CD14-positive monocyte (primary cell): ENCODE data around the gene DIPK1A. TPM values are rescaled to one million over a fixed set of nuclear protein-coding genes. Genes with fewer than 3 reads are reported as not detected.

Experiments used
- DNase-seq, 3 donors: peaks; one replicate each; pipeline ENCODE4 v3.0.0-alpha.2; 2011 to 2022
- H2AFZ ChIP-seq: 2 replicates; pipeline ENCODE4 v1.6.0; 2012; ENCODE audit warnings: mild to moderate bottlenecking, low read depth, low read length, inconsistent platforms; ENCODE audit not compliant: insufficient read depth, poor library complexity, severe bottlenecking
- H3K27ac ChIP-seq, 2 donors: 1 replicate in 1 of 2; 2 replicates in 1 of 2; pipeline ENCODE4 v1.5.1; 2012 to 2013; ENCODE audit warnings: low read length in 2 of 2, control low read depth in 1 of 2, inconsistent platforms in 1 of 2, low read depth in 1 of 2, mild to moderate bottlenecking in 1 of 2
- H3K27me3 ChIP-seq, 2 donors: one replicate each; pipeline versions ENCODE4 v1.6.0 to v1.6.1; 2011 to 2013; ENCODE audit warnings: low read length in 2 of 2; ENCODE audit not compliant: control insufficient read depth in 2 of 2, insufficient read depth in 2 of 2
- H3K36me3 ChIP-seq, 2 donors: replicated peaks in 1 of 2; 1 replicate in 1 of 2; 2 replicates in 1 of 2; pipeline versions ENCODE4 v1.5.1 to v1.6.1; 2012 to 2013; ENCODE audit warnings: low read length in 2 of 2, control low read depth in 1 of 2, inconsistent platforms in 1 of 2, mild to moderate bottlenecking in 1 of 2; ENCODE audit not compliant: insufficient read depth in 2 of 2, control insufficient read depth in 1 of 2
- H3K4me1 ChIP-seq, 2 donors: 1 replicate in 1 of 2; 2 replicates in 1 of 2; pipeline versions ENCODE4 v1.5.1 to v1.6.1; 2012 to 2013; ENCODE audit warnings: low read length in 2 of 2, control low read depth in 1 of 2, inconsistent platforms in 1 of 2, mild to moderate bottlenecking in 1 of 2, moderate library complexity in 1 of 2; ENCODE audit not compliant: insufficient read depth in 2 of 2, control insufficient read depth in 1 of 2
- H3K4me2 ChIP-seq: replicated peaks from 2 replicates; pipeline ENCODE3; 2012; ENCODE audit warnings: low read length, moderate library complexity, mild to moderate bottlenecking; ENCODE audit not compliant: poor library complexity, severe bottlenecking; ENCODE audit errors: extremely low read depth
- H3K4me3 ChIP-seq, 3 experiments: fragments of 200-600 bp in 1 of 3; sonication (generic) in 1 of 3; replicated peaks in 1 of 3; 1 replicate in 2 of 3; 2 replicates in 1 of 3; pipeline ENCODE4 v1.5.1; 2011 to 2013; ENCODE audit warnings: low read length in 3 of 3, mild to moderate bottlenecking in 3 of 3, control low read depth in 2 of 3, low read depth in 2 of 3, inconsistent platforms in 1 of 3, moderate library complexity in 1 of 3
- H3K79me2 ChIP-seq: 2 replicates; pipeline ENCODE4 v1.6.0; 2012; ENCODE audit warnings: mild to moderate bottlenecking, control low read depth, inconsistent platforms, low read length, moderate library complexity; ENCODE audit not compliant: insufficient read depth
- H3K9ac ChIP-seq: 2 replicates; pipeline ENCODE4 v1.6.0; 2017; ENCODE audit warnings: low read length, mild to moderate bottlenecking; ENCODE audit not compliant: insufficient read depth, poor library complexity, severe bottlenecking
- H3K9me3 ChIP-seq, 2 donors: replicated peaks in 1 of 2; 1 replicate in 1 of 2; 2 replicates in 1 of 2; pipeline versions ENCODE4 v1.5.1 to v1.6.1; 2012 to 2013; ENCODE audit warnings: low read length in 2 of 2, control low read depth in 1 of 2; ENCODE audit not compliant: control insufficient read depth in 1 of 2, insufficient read depth in 1 of 2
- H4K20me1 ChIP-seq: 2 replicates; pipeline ENCODE4 v1.6.0; 2012; ENCODE audit warnings: mild to moderate bottlenecking, low read length, control low read depth, moderate library complexity; ENCODE audit not compliant: insufficient read depth
- H3K27ac Mint-ChIP-seq, 7 donors: one replicate each; pipeline ENCODE4 v1.8.0; 2020; ENCODE audit warnings: mild to moderate bottlenecking in 7 of 7, mixed read lengths in 7 of 7, moderate library complexity in 6 of 7, inconsistent platforms in 2 of 7
- H3K27me3 Mint-ChIP-seq, 3 donors: one replicate each; pipeline ENCODE4 v1.8.0; 2021 to 2022; ENCODE audit warnings: low read depth in 3 of 3, mild to moderate bottlenecking in 3 of 3, mixed read lengths in 3 of 3, moderate library complexity in 3 of 3, inconsistent platforms in 1 of 3
- H3K36me3 Mint-ChIP-seq, 2 donors: one replicate each; pipeline ENCODE4 v1.8.0; 2020; ENCODE audit warnings: mixed read lengths in 2 of 2, inconsistent platforms in 1 of 2, mild to moderate bottlenecking in 1 of 2
- H3K4me1 Mint-ChIP-seq: one replicate; pipeline ENCODE4 v1.8.0; 2020; ENCODE audit warnings: mild to moderate bottlenecking, mixed read lengths
- H3K4me3 Mint-ChIP-seq, 2 donors: one replicate each; pipeline ENCODE4 v1.8.0; 2020; ENCODE audit warnings: mild to moderate bottlenecking in 2 of 2, mixed read lengths in 2 of 2, moderate library complexity in 1 of 2
- H3K9me3 Mint-ChIP-seq, 7 donors: one replicate each; pipeline ENCODE4 v1.8.0; 2020 to 2022; ENCODE audit warnings: mixed read lengths in 7 of 7, mild to moderate bottlenecking in 6 of 7, moderate library complexity in 6 of 7, inconsistent platforms in 2 of 7
- CTCF ChIP-seq: fragments of 200-600 bp; IDR thresholded peaks from one replicate; pipeline ENCODE4 v1.8.0; 2022; ENCODE audit warnings: antibody characterized with exemption, mild to moderate bottlenecking
- WGBS: methylation state at CpG from one replicate; pipeline ENCODE4 v1.1.5; 2013; ENCODE audit warnings: missing lambda C conversion rate; ENCODE audit not compliant: insufficient coverage; 5-methylcytosine and 5-hydroxymethylcytosine counted together
- intact Hi-C, 2 donors: fragments of 100-400 bp; cut with micrococcal nuclease; formaldehyde crosslinking; loops; one replicate each; pipeline versions ENCODE4 v1.15.0 to v1.15.1; 2023
- polyA plus RNA-seq, 3 donors: library from polyadenylated mRNA; depleted of rRNA in 1 of 3; unstranded in 2 of 3; stranded (reverse) in 1 of 3; fragments of 300-500 nt in 2 of 3; fragments of >200 nt in 1 of 3; fragmentation: Illumina TruSeq in 2 of 3; gene quantifications; 1 replicate in 2 of 3; 2 replicates in 1 of 3; pipeline ENCODE4 v1.2.3, GENCODE V29; 2012 to 2021

DIPK1A gene
- polyA plus RNA-seq, 3 donors: 0.45 to 1.4 (median 0.83) TPM

- H3K4me3 Mint-ChIP-seq: no peak overlapping the region
- no peak overlapping the region for H3K4me3 ChIP-seq
- peaks cover 0 to 2% of the 10 kb centered on the region in 2 donors for H3K36me3 Mint-ChIP-seq
- H2AFZ ChIP-seq: no peak overlapping the region
- DNase-seq: no peak
- H3K79me2 ChIP-seq: no peaks in the 10 kb centered on the region
- peaks cover 0 to 2% (median 0%) of the 10 kb centered on the region in 3 donors for H3K27me3 Mint-ChIP-seq
- no peak for TF ChIP-seq CTCF
- no peak overlapping the region for H3K27ac Mint-ChIP-seq
- no CpG with 5 or more reads among the region's 1 CpG for WGBS
- no peaks in the 10 kb centered on the region for H3K36me3 ChIP-seq
- no peaks in the 10 kb centered on the region for H3K9me3 ChIP-seq
- H3K4me1 ChIP-seq: no peaks in the 10 kb centered on the region
- H3K9me3 Mint-ChIP-seq: peaks cover 0 to 1% (median 0%) of the 10 kb centered on the region in 7 donors
- H3K4me2 ChIP-seq: no peak overlapping the region
- intact Hi-C loops: no loop called here
- H3K9ac ChIP-seq: no peak overlapping the region
- H3K27me3 ChIP-seq: no peaks in the 10 kb centered on the region
- no peaks in the 10 kb centered on the region for H4K20me1 ChIP-seq
- peaks cover 5% of the 10 kb centered on the region for H3K4me1 Mint-ChIP-seq
- no peak overlapping the region for H3K27ac ChIP-seq
Observed at GRCh38 chr1:92936865-92937264, 24.4 kb downstream of the DIPK1A start.

- WGBS: 100% methylated on average over 1 of the region's 5 CpGs
- Histone ChIP-seq H3K4me2 (no peak overlapping the region), H3K9me3 (no peaks in the 10 kb centered on the region), H4K20me1 (no peaks in the 10 kb centered on the region), H2AFZ (no peak overlapping the region), H3K27me3 (no peaks in the 10 kb centered on the region), H3K9ac (no peak overlapping the region), H3K27ac (no peak overlapping the region), H3K4me3 (no peak overlapping the region), H3K79me2 (no peaks in the 10 kb centered on the region), H3K4me1 (peaks cover 4 to 5% of the 10 kb centered on the region in 2 donors), H3K36me3 (no peaks in the 10 kb centered on the region)
- H3K27ac Mint-ChIP-seq: no peak overlapping the region
- H3K4me1 Mint-ChIP-seq: peaks cover 11% of the 10 kb centered on the region
- H3K36me3 Mint-ChIP-seq: peaks cover 0 to 2% of the 10 kb centered on the region in 2 donors
- H3K4me3 Mint-ChIP-seq: no peak overlapping the region
- peaks cover 0 to 2% (median 0%) of the 10 kb centered on the region in 3 donors for H3K27me3 Mint-ChIP-seq
- no peaks in the 10 kb centered on the region for H3K9me3 Mint-ChIP-seq
- no peak for DNase-seq
- intact Hi-C loops: no loop called here
- TF ChIP-seq CTCF: no peak
Observed at GRCh38 chr1:92934395-92935378, 26.6 kb downstream of the DIPK1A start.
